Measurements from ENCODE around the gene AIDA.
A peak's percentile ranks its signal among the peaks of the same experiment; 100 is the strongest.

- TF ChIP-seq CREB1 (CRISPR knock-in tag; IDR thresholded peaks at IDR 0.05; ENCODE audit: low read depth): no peak
- peak in 1 of 2 experiments; percentile 29; a peak in 2 of 4 replicates for TF ChIP-seq CTCF (conservative IDR thresholded peaks at IDR 0.05; ENCODE audit: low read depth in 2 of 2)
- TF ChIP-seq EZH2 (IDR thresholded peaks at IDR 0.05; ENCODE audit: low read depth, unreplicated experiment): no peak
- no peak for TF ChIP-seq STAT1 (IDR thresholded peaks at IDR 0.05; ENCODE audit: unreplicated experiment)
- TF ChIP-seq POLR2AphosphoS5 (IDR thresholded peaks at IDR 0.05; ENCODE audit: low read depth): peak; percentile 71
- TF ChIP-seq ZNF114 (CRISPR knock-in tag; IDR thresholded peaks at IDR 0.05): no peak
- peak; percentile 73 for TF ChIP-seq ETS1 (IDR thresholded peaks at IDR 0.05)
Observed at GRCh38 chr1:222713091-222713961, 1.0 kb upstream of the AIDA start.

Data from GM23338 (cell line).